Smooth muscle cell (in vitro differentiated cells): Measurements from ENCODE around the gene TPSB2. TPM values are rescaled to one million over a fixed set of nuclear protein-coding genes. Genes with fewer than 3 reads are reported as not detected.

Experiments used
- DNase-seq: peaks from one replicate; lab custom pipeline; 2025; ENCODE audit not compliant: unreplicated experiment; lab: John Stamatoyannopoulos, UW
- H2AFZ ChIP-seq: fragments of 200-600 bp; sonication (generic); 2 replicates; pipeline ENCODE4 v1.6.0; 2016; ENCODE audit warnings: antibody characterized with exemption, low read depth, mild to moderate bottlenecking
- H3F3A ChIP-seq: fragments of 200-600 bp; sonication (generic); 2 replicates; pipeline ENCODE4 v1.6.0; 2017; ENCODE audit warnings: antibody characterized with exemption, low read depth
- H3K27ac ChIP-seq: fragments of 200-600 bp; sonication (generic); 2 replicates; pipeline ENCODE4 v1.5.1; 2016; ENCODE audit warnings: low read depth, mild to moderate bottlenecking
- H3K27me3 ChIP-seq: fragments of 200-600 bp; sonication (generic); 2 replicates; pipeline ENCODE4 v1.6.1; 2016; ENCODE audit warnings: low read depth, mild to moderate bottlenecking
- H3K36me3 ChIP-seq: fragments of 200-600 bp; sonication (generic); 2 replicates; pipeline ENCODE4 v1.5.1; 2016; ENCODE audit warnings: low read depth
- H3K4me1 ChIP-seq: fragments of 200-600 bp; sonication (generic); 2 replicates; pipeline ENCODE4 v1.5.1; 2016; ENCODE audit warnings: low read depth
- H3K4me2 ChIP-seq: fragments of 200-600 bp; sonication (generic); 2 replicates; pipeline ENCODE4 v1.6.0; 2016; ENCODE audit warnings: mild to moderate bottlenecking
- H3K4me3 ChIP-seq: fragments of 200-600 bp; sonication (generic); 2 replicates; pipeline ENCODE4 v1.5.1; 2016; ENCODE audit warnings: mild to moderate bottlenecking
- H3K79me2 ChIP-seq: fragments of 200-600 bp; sonication (generic); 2 replicates; pipeline ENCODE4 v1.6.0; 2016; ENCODE audit warnings: low read depth, mild to moderate bottlenecking
- H3K9ac ChIP-seq: fragments of 200-600 bp; sonication (generic); 2 replicates; pipeline ENCODE4 v1.6.0; 2016; ENCODE audit warnings: low read depth
- H3K9me3 ChIP-seq: fragments of 200-600 bp; sonication (generic); replicated peaks from 2 replicates; pipeline ENCODE4 v1.5.1; 2016; ENCODE audit warnings: low read depth
- H4K20me1 ChIP-seq: fragments of 200-600 bp; sonication (generic); 2 replicates; pipeline ENCODE4 v1.6.0; 2016; ENCODE audit warnings: low read depth
- WGBS: methylation state at CpG from one replicate; pipeline ENCODE4 v1.1.7; 2016; ENCODE audit warnings: low lambda C conversion rate; 5-methylcytosine and 5-hydroxymethylcytosine counted together
- polyA plus RNA-seq: library from polyadenylated mRNA; unstranded; fragments of >200 nt; fragmentation: Nextera tagmentation; extraction: Ambion mirVana; gene quantifications from 2 replicates; pipeline ENCODE4 v1.2.1, GENCODE V29; 2016
- total RNA-seq: library from RNA; depleted of rRNA; stranded (reverse); fragments of >200 nt; gene quantifications from 2 replicates; pipeline ENCODE4 v1.2.3, GENCODE V29; 2014
- TF ChIP-seq, protein P1 (sequence below): fragments of 200-600 bp; sonication (generic); IDR thresholded peaks from 2 replicates; pipeline ENCODE4 v1.5.1; 2017; ENCODE audit warnings: borderline replicate concordance, mild to moderate bottlenecking, antibody characterized with exemption; ENCODE audit not compliant: insufficient read depth, poor library complexity, severe bottlenecking

The TPSB2 gene
- total and polyA plus RNA-seq, 2 experiments from 2014 or later = not detected

DNA sequence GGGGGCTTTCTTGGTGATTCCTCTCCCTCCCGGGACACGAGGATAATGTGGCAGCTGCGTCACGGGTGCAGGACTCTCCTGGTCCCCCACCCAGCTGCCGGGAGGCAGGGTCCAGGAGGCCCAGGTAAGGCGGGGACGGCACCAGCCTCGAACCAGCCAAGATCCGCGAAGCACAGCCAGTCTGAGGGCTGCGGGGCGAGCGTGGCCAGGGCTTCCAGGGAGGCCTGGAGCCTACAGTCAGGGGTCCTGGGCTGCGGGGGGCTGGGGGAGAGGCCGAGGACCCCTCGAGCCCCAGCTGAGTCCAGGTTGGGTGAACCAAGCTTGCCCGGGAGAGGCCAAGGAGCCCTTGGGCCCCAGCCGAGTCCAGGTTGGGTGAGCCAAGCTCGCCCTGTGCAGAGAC lies 35.8 kb upstream of the TPSB2 start:
- Histone ChIP-seq H3K4me1 (no peaks in the 10 kb centered on the region), H3K9me3 (no peaks in the 10 kb centered on the region), H3K27ac (no peak overlapping the region), H3K9ac (no peak overlapping the region), H3K36me3 (no peaks in the 10 kb centered on the region), H3F3A (no peaks in the 10 kb centered on the region), H3K4me2 (no peak overlapping the region), H3K4me3 (no peak overlapping the region), H2AFZ (no peak overlapping the region), H3K27me3 (no peaks in the 10 kb centered on the region), H3K79me2 (no peaks in the 10 kb centered on the region), H4K20me1 (no peaks in the 10 kb centered on the region)
- TF ChIP-seq, protein P1, sequence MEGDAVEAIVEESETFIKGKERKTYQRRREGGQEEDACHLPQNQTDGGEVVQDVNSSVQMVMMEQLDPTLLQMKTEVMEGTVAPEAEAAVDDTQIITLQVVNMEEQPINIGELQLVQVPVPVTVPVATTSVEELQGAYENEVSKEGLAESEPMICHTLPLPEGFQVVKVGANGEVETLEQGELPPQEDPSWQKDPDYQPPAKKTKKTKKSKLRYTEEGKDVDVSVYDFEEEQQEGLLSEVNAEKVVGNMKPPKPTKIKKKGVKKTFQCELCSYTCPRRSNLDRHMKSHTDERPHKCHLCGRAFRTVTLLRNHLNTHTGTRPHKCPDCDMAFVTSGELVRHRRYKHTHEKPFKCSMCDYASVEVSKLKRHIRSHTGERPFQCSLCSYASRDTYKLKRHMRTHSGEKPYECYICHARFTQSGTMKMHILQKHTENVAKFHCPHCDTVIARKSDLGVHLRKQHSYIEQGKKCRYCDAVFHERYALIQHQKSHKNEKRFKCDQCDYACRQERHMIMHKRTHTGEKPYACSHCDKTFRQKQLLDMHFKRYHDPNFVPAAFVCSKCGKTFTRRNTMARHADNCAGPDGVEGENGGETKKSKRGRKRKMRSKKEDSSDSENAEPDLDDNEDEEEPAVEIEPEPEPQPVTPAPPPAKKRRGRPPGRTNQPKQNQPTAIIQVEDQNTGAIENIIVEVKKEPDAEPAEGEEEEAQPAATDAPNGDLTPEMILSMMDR = no peak
- 84% methylated on average over 16 of the region's 19 CpGs for WGBS
- DNase-seq = no peak

DNA sequence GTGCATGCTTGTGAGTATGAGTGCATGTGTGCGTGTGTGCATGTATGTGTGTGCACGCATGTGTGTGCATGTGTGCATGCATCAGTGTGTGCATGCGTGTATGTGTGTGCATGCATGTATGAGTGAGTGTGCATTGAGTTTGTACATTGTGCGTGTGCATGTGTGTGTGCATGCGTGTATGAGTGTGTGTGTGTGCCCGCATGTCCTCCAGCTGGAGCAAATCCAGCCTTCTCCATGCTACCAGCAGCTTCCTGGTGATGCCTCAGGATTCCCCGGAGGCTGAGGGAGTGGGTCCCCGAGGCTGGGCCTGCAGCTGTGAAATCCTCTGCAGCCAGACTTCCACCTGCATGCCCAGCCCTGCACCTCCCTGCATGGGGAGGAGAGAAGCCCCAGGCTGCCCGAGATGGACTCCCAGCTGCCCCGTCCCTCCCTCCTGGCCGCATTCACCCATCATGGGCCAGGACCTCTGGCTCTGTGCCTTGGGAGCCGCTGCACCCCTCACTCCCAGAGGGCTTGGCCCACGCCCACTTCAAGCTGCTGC lies 35.2 kb upstream of the TPSB2 start:
- H3K9me3 ChIP-seq = no peaks in the 10 kb centered on the region
- H3K4me2 ChIP-seq = no peak overlapping the region
- H3K27ac ChIP-seq = no peak overlapping the region
- H3K79me2 ChIP-seq = no peaks in the 10 kb centered on the region
- no peaks in the 10 kb centered on the region for H3K27me3 ChIP-seq
- 93% methylated on average over 13 of the region's 13 CpGs for WGBS
- TF ChIP-seq, protein P1 = no peak
- no peak overlapping the region for H2AFZ ChIP-seq
- no peaks in the 10 kb centered on the region for H3K36me3 ChIP-seq
- no peaks in the 10 kb centered on the region for H3K4me1 ChIP-seq
- H3K9ac ChIP-seq = no peak overlapping the region
- no peaks in the 10 kb centered on the region for H3F3A ChIP-seq
- H3K4me3 ChIP-seq = no peak overlapping the region
- no peaks in the 10 kb centered on the region for H4K20me1 ChIP-seq
- DNase-seq = no peak

DNA sequence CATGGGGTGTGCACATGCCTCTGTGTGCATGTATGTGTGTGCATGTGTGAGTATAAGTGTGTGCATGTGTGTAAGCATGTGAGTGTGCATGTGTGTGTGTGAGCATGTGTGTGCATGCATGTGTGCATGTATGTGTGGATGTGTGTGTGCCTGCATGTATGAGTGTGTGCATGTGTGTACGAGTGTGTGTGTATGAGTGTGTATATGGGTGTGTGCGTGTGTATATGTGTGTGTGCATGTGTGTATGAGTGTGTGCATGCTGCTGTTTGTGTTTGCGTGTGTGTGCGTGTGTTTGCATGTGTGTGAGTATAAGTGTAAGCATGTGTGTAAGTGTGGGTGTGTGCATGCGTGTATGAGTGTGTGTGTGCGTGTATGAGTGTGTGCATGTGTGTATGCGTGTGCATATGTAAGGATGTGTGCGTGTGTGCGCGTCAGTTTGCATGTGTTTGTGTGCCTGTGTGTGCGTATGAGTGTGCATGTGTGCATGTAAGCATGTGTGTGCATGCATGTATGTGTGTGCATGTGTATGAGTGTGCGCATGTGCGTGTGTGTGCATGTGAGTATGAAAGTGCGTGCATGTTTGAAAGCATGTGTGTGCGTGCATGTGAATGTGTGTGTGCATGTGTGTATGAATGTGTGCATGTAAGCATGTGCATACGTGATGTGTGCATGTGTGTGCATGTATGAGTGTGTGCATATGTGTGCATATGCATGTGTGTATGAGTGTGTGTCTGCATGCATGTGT lies 34.5 kb upstream of the TPSB2 start:
- Histone ChIP-seq H3K4me1 (no peaks in the 10 kb centered on the region), H3K79me2 (no peaks in the 10 kb centered on the region), H2AFZ (no peak overlapping the region), H3K9ac (no peak overlapping the region), H4K20me1 (no peaks in the 10 kb centered on the region), H3K4me2 (no peak overlapping the region), H3K4me3 (no peak overlapping the region), H3K27me3 (peaks cover 6% of the 10 kb centered on the region), H3K36me3 (no peaks in the 10 kb centered on the region), H3K9me3 (no peaks in the 10 kb centered on the region), H3K27ac (no peak overlapping the region), H3F3A (no peaks in the 10 kb centered on the region)
- DNase-seq = no peak
- TF ChIP-seq, protein P1 = no peak
- WGBS = 82% methylated on average over 16 of the region's 16 CpGs
